BE2C (cell line): ENCODE measurements around the gene EPG5.

Experiments
- DNase-seq: peaks from one replicate; pipeline ENCODE4 v3.0.0-alpha.2; 2020
- H3K27me3 ChIP-seq: fragments of 250-450 bp; sonication (Bioruptor Pico); 2 replicates; pipeline ENCODE4 v1.5.1; 2020; ENCODE audit warnings: mild to moderate bottlenecking
- H3K36me3 ChIP-seq: fragments of 250-450 bp; sonication (Bioruptor Pico); 2 replicates; pipeline ENCODE4 v1.5.1; 2020; ENCODE audit warnings: mild to moderate bottlenecking
- H3K4me1 ChIP-seq: fragments of 250-450 bp; sonication (Bioruptor Pico); 2 replicates; pipeline ENCODE4 v1.5.1; 2020
- H3K4me3 ChIP-seq: 2 replicates; pipeline ENCODE4 v1.5.1; 2011; ENCODE audit warnings: low read depth, low read length
- H3K9me3 ChIP-seq: fragments of 250-450 bp; sonication (Bioruptor Pico); 2 replicates; pipeline ENCODE4 v1.5.1; 2020
- CTCF ChIP-seq: IDR thresholded peaks from 2 replicates; pipeline ENCODE4 v1.5.1; 2012; ENCODE audit warnings: mild to moderate bottlenecking, low read depth, low read length

The EPG5 gene

GRCh38 chr18:45839414-45840395 is 127.4 kb downstream of the EPG5 start:
- H3K36me3 ChIP-seq = no peaks in the 10 kb centered on the region
- peaks cover 41% of the 10 kb centered on the region for H3K27me3 ChIP-seq
- H3K4me1 ChIP-seq = no peaks in the 10 kb centered on the region
- TF ChIP-seq CTCF = peak; percentile 34
- DNase-seq = no peak
- no peaks in the 10 kb centered on the region for H3K9me3 ChIP-seq
- no peak overlapping the region for H3K4me3 ChIP-seq

- TF ChIP-seq CTCF = no peak
- Histone ChIP-seq H3K4me1 (no peaks in the 10 kb centered on the region), H3K27me3 (peaks cover 43% of the 10 kb centered on the region), H3K36me3 (no peaks in the 10 kb centered on the region), H3K9me3 (no peaks in the 10 kb centered on the region), H3K4me3 (no peak overlapping the region)
- DNase-seq = no peak
Measured at GRCh38 chr18:45838302-45839070, 128.6 kb downstream of the EPG5 start.

- DNase-seq = peak; percentile 38
- no peaks in the 10 kb centered on the region for H3K4me1 ChIP-seq
- no peaks in the 10 kb centered on the region for H3K36me3 ChIP-seq
- TF ChIP-seq CTCF = no peak
- no peak overlapping the region for H3K4me3 ChIP-seq
- peaks cover 43% of the 10 kb centered on the region for H3K27me3 ChIP-seq
- H3K9me3 ChIP-seq = no peaks in the 10 kb centered on the region
Measured at GRCh38 chr18:45837283-45838070, 129.7 kb downstream of the EPG5 start.

- no peak overlapping the region for H3K4me3 ChIP-seq
- no peaks in the 10 kb centered on the region for H3K4me1 ChIP-seq
- peaks cover 45% of the 10 kb centered on the region for H3K27me3 ChIP-seq
- TF ChIP-seq CTCF = no peak
- DNase-seq = no peak
- H3K9me3 ChIP-seq = no peaks in the 10 kb centered on the region
- no peaks in the 10 kb centered on the region for H3K36me3 ChIP-seq
Measured at GRCh38 chr18:45836242-45837205, 130.6 kb downstream of the EPG5 start.

GRCh38 chr18:45835057-45835636 is 132.0 kb downstream of the EPG5 start:
- H3K9me3 ChIP-seq = no peaks in the 10 kb centered on the region
- peaks cover 45% of the 10 kb centered on the region for H3K27me3 ChIP-seq
- H3K4me3 ChIP-seq = no peak overlapping the region
- DNase-seq = no peak
- no peaks in the 10 kb centered on the region for H3K4me1 ChIP-seq
- H3K36me3 ChIP-seq = no peaks in the 10 kb centered on the region
- no peak for TF ChIP-seq CTCF
